Activated T-cell treated with anti-CD3 and anti-CD28 coated beads, Interleukin-2, amount 50 U/mL, for 4 hours (primary cell): ENCODE data around the gene TSPOAP1. TPM values are rescaled to one million over a fixed set of nuclear protein-coding genes. Genes with fewer than 3 reads are reported as not detected.

Experiments used
- ATAC-seq, 2 donors: fragments of 200-7000 bp; cut with Tn5 transposase; one replicate each; pipeline ENCODE4 v1.10.0; 2021
- DNase-seq: peaks from one replicate; pipeline ENCODE4 v3.0.0-alpha.2; 2020
- H3K27me3 Mint-ChIP-seq: one replicate; pipeline ENCODE4 v1.8.0; 2021; ENCODE audit warnings: low read depth, mixed read lengths
- H3K36me3 Mint-ChIP-seq: one replicate; pipeline ENCODE4 v1.8.0; 2022; ENCODE audit warnings: mixed read lengths; ENCODE audit not compliant: insufficient read depth
- H3K4me1 Mint-ChIP-seq: one replicate; pipeline ENCODE4 v1.8.0; 2021; ENCODE audit warnings: low read depth, mixed read lengths
- H3K4me3 Mint-ChIP-seq: one replicate; pipeline ENCODE4 v1.8.0; 2021; ENCODE audit warnings: mild to moderate bottlenecking, moderate library complexity, mixed read lengths
- H3K9me3 Mint-ChIP-seq: one replicate; pipeline ENCODE4 v1.8.0; 2021; ENCODE audit warnings: mixed read lengths
- total RNA-seq, 3 donors: library from RNA; stranded (reverse); gene quantifications; one replicate each; pipeline ENCODE4 v1.2.1, GENCODE V29; 2021

TSPOAP1 gene
- total RNA-seq, 3 donors from 2014 or later = 38.6 to 49.6 (median 43.2) TPM

DNA sequence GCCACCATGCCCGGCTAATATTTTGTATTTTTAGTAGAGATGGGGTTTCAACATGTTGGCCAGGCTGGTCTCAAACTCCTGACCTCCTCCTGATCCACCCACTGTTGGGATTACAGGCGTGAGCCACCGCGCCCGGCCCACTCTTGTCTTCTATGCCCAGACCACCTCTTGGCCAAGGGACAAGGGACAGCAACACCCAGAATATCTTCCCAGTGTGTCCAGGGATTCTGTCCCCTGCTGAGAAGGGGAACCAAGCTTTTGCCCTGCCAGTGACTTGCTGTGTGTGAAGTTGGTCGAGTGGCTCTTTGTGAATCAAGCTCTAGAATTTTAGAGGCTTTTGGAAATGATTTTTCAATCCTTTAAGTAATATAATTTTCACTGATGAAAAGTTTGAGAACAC lies 46.2 kb downstream of the TSPOAP1 start:
- ATAC-seq (no peak), DNase-seq (no peak)
- Mint-ChIP-seq H3K27me3 (peaks cover 26% of the 10 kb centered on the region), H3K4me3 (no peak overlapping the region), H3K36me3 (no peaks in the 10 kb centered on the region), H3K4me1 (no peaks in the 10 kb centered on the region), H3K9me3 (no peaks in the 10 kb centered on the region)

- Mint-ChIP-seq H3K36me3 (no peaks in the 10 kb centered on the region), H3K27me3 (peaks cover 23% of the 10 kb centered on the region), H3K4me3 (no peak overlapping the region), H3K4me1 (no peaks in the 10 kb centered on the region), H3K9me3 (no peaks in the 10 kb centered on the region)
- ATAC-seq = no peak
- DNase-seq = no peak
Observed at GRCh38 chr17:58281511-58282011, 47.0 kb downstream of the TSPOAP1 start.

- Mint-ChIP-seq H3K9me3 (no peaks in the 10 kb centered on the region), H3K27me3 (peaks cover 23% of the 10 kb centered on the region), H3K4me1 (no peaks in the 10 kb centered on the region), H3K36me3 (no peaks in the 10 kb centered on the region), H3K4me3 (no peak within 1 kb of the TSS)
- no peak for DNase-seq
- ATAC-seq = no peak
Observed at GRCh38 chr17:58280480-58281217, 47.9 kb downstream of the TSPOAP1 start, which contains the start of gene MPO. TSS of gene MPO (minus strand) at chr17:58280935. CDS start at chr17:58280758, 177 bp downstream.

DNA sequence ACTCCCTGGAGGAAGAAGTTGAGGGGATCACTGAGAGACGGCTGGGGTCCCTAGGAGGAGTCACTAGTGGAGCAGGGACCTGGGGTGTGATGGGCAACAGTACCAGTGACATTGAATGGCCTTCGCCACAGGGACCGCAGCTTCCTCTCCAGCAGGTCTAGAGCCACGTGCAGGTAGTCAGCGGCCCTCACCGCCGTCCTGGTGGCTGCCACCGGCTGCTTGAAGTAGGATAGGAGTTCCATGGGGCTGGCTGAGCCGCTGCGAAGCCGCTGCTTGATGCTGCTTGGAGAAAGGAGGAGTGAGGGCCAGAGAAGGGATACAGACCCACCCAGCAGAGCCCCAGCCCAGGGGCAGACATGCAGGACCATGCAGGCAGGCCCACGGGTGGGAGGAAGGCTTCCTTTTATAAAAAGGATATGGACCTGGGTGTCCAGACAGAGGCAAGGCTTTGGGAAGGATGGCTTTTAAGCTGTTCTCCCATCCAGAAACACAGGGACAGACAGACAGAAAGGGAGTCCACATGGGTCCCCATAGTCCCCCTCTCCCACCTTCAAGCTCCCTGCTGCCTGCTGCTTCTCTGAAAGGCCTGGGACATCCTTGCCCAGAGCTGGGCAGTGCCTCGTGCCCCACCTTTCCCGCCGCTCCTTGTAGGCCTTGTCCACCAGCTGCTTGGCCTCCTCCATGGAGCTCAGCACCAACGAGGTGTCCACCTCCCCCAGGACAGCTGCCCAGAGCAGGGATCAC lies 48.7 kb downstream of the TSPOAP1 start:
- DNase-seq = no peak
- Mint-ChIP-seq H3K36me3 (no peaks in the 10 kb centered on the region), H3K9me3 (no peaks in the 10 kb centered on the region), H3K4me1 (no peaks in the 10 kb centered on the region), H3K27me3 (peaks cover 18% of the 10 kb centered on the region), H3K4me3 (no peak overlapping the region)
- peak in 1 of 2 donors; percentile 12 for ATAC-seq

DNA sequence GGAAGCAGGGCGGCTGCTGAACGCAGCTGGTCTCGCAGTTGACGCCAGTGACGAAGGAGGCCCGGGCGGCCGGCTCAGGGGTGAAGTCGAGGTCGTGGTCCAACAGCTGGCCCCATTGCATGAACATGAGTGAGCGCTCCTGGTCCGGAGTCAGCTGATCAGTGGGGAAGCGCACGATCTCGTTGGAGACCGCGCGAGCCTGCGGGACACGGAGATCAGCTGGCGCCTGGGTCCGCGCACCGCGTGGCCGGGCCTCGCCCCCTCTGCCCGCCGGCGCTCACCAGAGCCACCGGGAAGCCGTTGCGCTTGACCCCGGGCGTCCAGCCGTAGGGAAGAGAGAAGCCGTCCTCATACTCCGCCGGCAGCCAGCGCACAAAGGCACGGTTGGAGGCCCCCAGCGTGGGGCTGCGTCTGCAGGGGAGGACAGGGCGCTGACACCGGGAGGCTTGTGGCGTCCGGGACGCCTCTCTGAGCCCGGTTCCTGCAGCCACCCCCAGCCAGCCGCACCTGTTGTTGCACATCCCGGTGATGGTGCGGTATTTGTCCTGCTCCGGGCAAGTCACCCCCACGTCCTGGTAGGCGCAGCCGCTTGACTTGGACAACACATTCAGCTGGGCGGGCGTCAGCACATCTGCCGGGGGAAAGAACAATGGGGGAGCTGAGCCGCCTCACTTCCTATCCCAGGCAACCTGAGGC lies 49.4 kb downstream of the TSPOAP1 start:
- ATAC-seq = no peak
- Mint-ChIP-seq H3K4me3 (no peak overlapping the region), H3K4me1 (no peaks in the 10 kb centered on the region), H3K27me3 (peaks cover 18% of the 10 kb centered on the region), H3K36me3 (no peaks in the 10 kb centered on the region), H3K9me3 (no peaks in the 10 kb centered on the region)
- no peak for DNase-seq

DNA sequence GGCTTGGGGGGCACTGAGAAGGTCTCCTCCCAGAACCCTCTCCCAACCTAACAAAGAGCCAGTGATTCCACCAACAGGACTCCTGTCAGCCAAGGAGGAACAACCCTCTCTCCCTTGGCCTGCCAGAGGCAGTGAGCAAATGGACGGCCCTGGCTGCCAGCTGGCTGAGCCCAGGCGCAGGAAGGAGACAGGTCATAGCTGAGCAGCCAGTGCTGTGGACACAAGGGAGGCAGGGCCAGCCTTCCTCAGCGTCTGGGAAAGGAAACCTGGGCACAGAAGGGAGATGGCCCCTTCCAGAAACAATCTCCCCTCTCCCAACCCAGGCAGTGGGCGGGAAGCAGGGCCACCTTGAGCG lies 50.0 kb downstream of the TSPOAP1 start:
- peaks cover 1% of the 10 kb centered on the region for H3K4me1 Mint-ChIP-seq
- no peaks in the 10 kb centered on the region for H3K9me3 Mint-ChIP-seq
- H3K27me3 Mint-ChIP-seq = peaks cover 18% of the 10 kb centered on the region
- no peaks in the 10 kb centered on the region for H3K36me3 Mint-ChIP-seq
- H3K4me3 Mint-ChIP-seq = no peak overlapping the region
- DNase-seq (no peak), ATAC-seq (no peak)

- Mint-ChIP-seq H3K4me1 (peaks cover 7% of the 10 kb centered on the region), H3K4me3 (no peak overlapping the region), H3K9me3 (no peaks in the 10 kb centered on the region), H3K27me3 (peaks cover 18% of the 10 kb centered on the region), H3K36me3 (no peaks in the 10 kb centered on the region)
- DNase-seq = no peak
- ATAC-seq = no peak
Observed at GRCh38 chr17:58277802-58278595, 50.6 kb downstream of the TSPOAP1 start.

- ATAC-seq (peak in 1 of 2 donors; percentile 32), DNase-seq (no peak)
- Mint-ChIP-seq H3K4me1 (peaks cover 7% of the 10 kb centered on the region), H3K9me3 (no peaks in the 10 kb centered on the region), H3K36me3 (no peaks in the 10 kb centered on the region), H3K4me3 (no peak overlapping the region), H3K27me3 (peaks cover 18% of the 10 kb centered on the region)
Observed at GRCh38 chr17:58277107-58277801, 51.3 kb downstream of the TSPOAP1 start.

DNA sequence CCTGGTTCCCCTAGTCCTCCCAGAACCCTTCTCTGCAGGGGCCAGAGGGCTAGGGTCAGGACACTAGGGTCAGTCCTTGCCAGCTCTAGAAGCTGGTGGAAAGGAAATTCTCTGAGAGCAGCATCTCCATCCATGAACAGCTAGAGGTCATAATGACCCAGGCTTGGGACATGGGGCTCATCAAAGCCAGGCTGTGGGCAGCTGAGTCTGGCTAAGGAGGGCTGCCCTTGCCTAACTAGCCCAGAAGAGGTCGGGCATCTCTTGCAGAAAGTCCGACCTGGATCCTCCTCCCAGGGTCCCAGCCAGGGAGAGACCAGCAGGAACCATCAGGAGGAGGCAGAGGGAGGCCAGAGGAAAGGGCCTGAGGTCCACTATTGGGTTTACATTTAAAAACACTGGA lies 52.2 kb downstream of the TSPOAP1 start:
- Mint-ChIP-seq H3K9me3 (no peaks in the 10 kb centered on the region), H3K27me3 (peaks cover 18% of the 10 kb centered on the region), H3K4me1 (peaks cover 7% of the 10 kb centered on the region), H3K36me3 (no peaks in the 10 kb centered on the region), H3K4me3 (no peak overlapping the region)
- DNase-seq (no peak), ATAC-seq (no peak)

- ATAC-seq = no peak
- no peaks in the 10 kb centered on the region for H3K36me3 Mint-ChIP-seq
- H3K4me1 Mint-ChIP-seq = peaks cover 7% of the 10 kb centered on the region
- H3K27me3 Mint-ChIP-seq = peaks cover 18% of the 10 kb centered on the region
- no peak for DNase-seq
- no peak overlapping the region for H3K4me3 Mint-ChIP-seq
- H3K9me3 Mint-ChIP-seq = no peaks in the 10 kb centered on the region
Observed at GRCh38 chr17:58275417-58275816, 53.2 kb downstream of the TSPOAP1 start.

DNA sequence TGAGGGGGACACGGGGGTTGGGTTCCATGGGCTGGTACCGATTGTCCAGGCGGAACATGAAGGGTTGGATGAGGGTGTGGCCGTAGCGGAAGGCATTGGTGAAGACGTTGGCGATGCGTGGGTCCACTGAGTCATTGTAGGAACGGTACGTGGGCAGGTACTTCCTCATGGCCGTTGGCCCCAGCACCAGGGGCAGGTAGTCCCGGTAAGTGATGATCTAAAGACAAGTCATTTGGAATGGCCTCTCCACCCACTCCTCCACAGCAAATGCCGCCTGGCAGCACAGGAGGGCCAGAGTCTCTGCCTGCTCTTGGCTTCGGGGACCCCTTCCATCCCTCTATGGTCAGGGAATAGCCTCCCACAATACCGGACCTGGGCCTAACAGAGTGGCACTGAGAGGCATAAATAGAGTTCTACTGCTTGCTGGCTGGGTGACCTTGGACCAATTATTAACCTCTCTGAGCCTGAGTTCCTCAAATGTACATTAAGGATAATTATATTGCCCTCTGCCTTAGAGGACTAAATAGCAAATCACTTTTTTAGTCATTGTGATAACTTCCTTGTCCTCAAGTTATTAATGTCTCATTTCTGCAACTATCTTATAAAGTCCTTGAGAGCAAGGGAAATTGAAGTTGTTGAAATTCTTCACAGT lies 55.0 kb downstream of the TSPOAP1 start:
- no peaks in the 10 kb centered on the region for H3K36me3 Mint-ChIP-seq
- DNase-seq (no peak), ATAC-seq (no peak)
- peaks cover 7% of the 10 kb centered on the region for H3K4me1 Mint-ChIP-seq
- no peak overlapping the region for H3K4me3 Mint-ChIP-seq
- H3K27me3 Mint-ChIP-seq = peaks cover 6% of the 10 kb centered on the region
- no peaks in the 10 kb centered on the region for H3K9me3 Mint-ChIP-seq

GRCh38 chr17:58272367-58273280 lies 56.0 kb downstream of the TSPOAP1 start:
- Mint-ChIP-seq H3K4me1 (peaks cover 7% of the 10 kb centered on the region), H3K4me3 (no peak overlapping the region), H3K36me3 (no peaks in the 10 kb centered on the region), H3K27me3 (peaks cover 3% of the 10 kb centered on the region), H3K9me3 (no peaks in the 10 kb centered on the region)
- ATAC-seq (no peak), DNase-seq (no peak)
